ENCODE data around the gene PAK1IP1.
"Not testable (repeated sequence)": the region's sequence is repeated elsewhere in the genome, so short reads cannot be mapped to it uniquely, and the experiment has no call there.

The PAK1IP1 gene, protein sequence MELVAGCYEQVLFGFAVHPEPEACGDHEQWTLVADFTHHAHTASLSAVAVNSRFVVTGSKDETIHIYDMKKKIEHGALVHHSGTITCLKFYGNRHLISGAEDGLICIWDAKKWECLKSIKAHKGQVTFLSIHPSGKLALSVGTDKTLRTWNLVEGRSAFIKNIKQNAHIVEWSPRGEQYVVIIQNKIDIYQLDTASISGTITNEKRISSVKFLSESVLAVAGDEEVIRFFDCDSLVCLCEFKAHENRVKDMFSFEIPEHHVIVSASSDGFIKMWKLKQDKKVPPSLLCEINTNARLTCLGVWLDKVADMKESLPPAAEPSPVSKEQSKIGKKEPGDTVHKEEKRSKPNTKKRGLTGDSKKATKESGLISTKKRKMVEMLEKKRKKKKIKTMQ

DNA sequence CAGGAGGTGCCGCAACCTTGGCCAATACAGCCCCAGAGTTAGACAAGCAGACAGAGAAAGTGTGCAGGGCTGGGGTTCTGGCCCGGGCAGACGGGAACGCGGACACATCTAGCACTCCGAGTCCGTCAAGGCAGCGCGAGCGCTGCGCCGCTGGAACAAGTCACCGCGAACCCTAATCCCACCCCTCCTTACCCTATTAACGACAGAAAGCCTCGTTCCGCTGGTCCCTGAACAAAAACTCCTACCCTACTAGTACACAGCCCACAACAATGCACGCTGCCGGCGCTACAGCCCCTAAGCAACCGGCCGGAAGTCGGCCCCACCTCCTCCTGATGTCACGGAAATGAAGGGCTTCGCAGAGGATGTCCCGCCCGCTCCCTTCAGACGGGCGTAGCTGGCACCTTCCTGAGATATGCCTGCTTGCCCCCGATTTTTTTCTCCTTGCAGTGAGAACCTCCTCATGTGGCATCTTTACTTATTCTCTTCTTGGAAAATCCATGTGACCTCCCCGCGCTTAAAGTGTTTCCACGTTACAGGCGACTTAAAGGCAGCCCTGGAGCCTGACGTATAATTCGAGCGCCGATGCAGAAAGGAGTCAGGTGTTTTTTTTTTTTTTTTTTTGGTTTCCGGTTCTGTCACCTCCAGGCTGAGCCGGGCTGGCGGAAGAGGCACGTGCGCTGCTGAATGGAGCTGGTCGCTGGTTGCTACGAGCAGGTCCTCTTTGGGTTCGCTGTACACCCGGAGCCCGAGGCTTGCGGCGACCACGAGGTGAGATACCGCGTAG lies at the start of gene PAK1IP1, which contains the start of gene C6orf52:
Gene PAK1IP1, plus strand, starts transcription at position 671 of the 784 bp plus-strand sequence. Its CDS starts 14 bp downstream, at position 685.
Gene C6orf52, minus strand, starts transcription at position 315 of the 784 bp plus-strand sequence. CDS start 7,066 bp downstream, outside the sequence.
- peak; percentile 87 for DNase-seq (ENCODE audit: low read depth)

GRCh38 chr6:10655508-10656055 lies 39.2 kb upstream of the PAK1IP1 start:
- no peak for DNase-seq (ENCODE audit: low read depth)

DNA sequence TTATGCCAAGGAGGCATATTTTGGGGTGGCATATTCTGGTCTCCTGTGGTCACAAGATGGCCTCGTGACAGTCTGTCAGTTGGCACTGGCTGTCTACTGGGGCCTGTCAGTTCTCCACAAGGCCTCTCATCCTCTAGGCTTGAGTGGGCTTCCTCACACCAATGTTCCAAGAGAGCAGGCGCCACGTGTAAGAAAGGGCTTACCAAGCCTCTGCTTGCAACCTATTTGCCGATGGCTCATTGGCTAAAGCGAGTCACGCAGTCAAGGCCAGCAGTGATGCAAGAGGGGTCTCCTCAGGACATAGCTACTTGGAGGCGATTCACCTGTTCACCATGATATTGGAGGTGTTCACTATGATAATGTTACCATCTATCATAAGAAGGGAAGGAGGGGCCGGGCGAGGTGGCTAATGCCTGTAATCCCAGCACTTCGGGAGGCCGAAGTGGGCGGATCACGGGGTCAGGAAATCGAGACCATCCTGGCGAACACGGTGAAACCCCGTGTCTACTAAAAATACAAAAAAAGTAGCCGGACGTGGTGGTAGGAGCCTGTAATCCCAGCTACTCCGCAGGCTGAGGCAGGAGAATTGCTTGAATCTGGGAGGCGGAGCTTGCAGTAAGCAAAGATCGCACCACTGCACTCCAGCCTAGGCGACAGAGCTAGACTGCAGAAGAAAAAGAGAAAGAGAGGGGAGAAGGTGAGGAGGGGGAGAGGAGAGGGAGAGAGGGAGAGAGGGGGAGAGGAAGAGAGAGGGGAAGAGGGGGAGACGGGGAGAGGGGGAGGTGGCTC lies 35.7 kb upstream of the PAK1IP1 start:
- DNase-seq (ENCODE audit: low read depth), result no peak

DNA sequence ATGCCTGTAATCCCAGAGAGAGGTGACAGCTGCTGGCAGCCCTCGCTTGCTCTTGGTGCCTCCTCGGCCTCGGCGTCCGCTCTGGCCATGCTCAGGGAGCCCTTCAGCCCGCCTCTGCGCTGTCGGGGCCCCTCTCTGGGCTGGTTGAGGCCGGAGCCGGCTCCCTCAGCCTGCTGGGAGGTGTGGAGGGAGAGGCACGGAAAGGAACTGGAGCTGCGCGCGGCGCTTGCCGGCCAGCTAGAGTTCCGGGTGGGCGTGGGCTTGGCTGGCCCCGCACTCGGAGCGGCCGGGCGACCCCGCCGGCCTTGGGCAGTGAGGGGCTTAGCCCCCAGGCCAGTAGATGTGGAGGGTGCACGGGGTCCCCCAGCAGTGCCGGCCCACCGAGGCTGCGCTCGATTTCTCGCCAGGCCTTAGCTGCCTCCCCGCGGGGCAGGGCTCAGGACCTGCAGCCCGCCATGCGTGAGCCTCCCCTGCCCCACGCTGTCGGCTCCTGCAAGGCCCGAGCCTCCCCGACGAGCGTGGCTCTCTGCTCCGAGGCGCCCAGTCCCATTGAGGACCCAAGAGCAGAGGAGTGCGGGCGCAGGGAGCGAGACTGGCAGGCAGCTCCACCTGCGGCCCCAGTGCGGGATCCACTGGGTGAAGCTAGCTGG lies 34.9 kb upstream of the PAK1IP1 start:
- DNase-seq (ENCODE audit: low read depth), result no peak

GRCh38 chr6:10660431-10661191 lies 34.2 kb upstream of the PAK1IP1 start:
- DNase-seq (ENCODE audit: low read depth), result not testable (repeated sequence)

DNA sequence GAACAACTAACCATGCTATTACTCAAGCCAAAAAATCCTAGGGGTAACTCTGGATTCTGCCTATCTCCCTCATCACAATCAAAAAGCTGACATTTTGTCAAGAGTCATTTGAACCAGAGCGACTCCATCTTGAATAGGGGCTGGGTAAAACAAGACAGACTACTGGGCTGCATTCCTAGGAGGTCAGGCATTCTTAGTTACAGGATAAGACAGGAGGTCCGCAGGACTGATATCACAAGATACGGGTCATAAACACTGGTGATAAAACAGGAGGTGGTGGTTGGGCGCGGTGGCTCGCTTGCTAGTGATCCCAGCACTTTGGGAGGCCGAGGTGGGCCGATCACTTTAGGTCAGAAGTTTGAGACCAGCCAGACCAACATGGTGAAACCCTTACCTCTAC lies 32.6 kb upstream of the PAK1IP1 start:
- no peak for DNase-seq (ENCODE audit: low read depth)

GRCh38 chr6:10662742-10663141 lies 32.0 kb upstream of the PAK1IP1 start:
- no peak for DNase-seq (ENCODE audit: low read depth)

GRCh38 chr6:10665595-10665994 lies 29.2 kb upstream of the PAK1IP1 start:
- DNase-seq (ENCODE audit: low read depth), result not testable (repeated sequence)

- no peak for DNase-seq (ENCODE audit: low read depth)
Measured at GRCh38 chr6:10668126-10668917, 26.4 kb upstream of the PAK1IP1 start.

DNA sequence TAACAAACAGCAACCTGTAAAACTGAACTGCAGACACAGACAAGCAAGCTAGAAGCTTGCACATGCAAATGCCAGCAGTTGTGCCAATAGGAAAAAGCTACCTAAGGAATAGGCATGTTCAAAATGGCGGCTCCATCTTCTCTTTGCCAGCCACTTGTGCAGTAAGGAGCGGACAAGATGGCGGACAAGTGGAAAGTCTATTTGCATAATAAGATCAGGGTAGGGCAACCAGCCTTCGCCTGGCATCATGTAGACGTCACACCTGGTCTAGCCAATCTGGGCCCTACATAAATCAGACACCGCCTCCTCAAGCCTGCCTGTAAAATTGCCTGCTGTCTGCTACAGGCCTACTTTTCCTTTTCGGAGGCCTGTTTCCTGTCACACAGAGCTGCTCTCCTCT lies 18.4 kb upstream of the PAK1IP1 start:
- DNase-seq (ENCODE audit: low read depth), result no peak

GRCh38 chr6:10678456-10678855 lies 16.3 kb upstream of the PAK1IP1 start:
- DNase-seq (ENCODE audit: low read depth), result no peak

DNA sequence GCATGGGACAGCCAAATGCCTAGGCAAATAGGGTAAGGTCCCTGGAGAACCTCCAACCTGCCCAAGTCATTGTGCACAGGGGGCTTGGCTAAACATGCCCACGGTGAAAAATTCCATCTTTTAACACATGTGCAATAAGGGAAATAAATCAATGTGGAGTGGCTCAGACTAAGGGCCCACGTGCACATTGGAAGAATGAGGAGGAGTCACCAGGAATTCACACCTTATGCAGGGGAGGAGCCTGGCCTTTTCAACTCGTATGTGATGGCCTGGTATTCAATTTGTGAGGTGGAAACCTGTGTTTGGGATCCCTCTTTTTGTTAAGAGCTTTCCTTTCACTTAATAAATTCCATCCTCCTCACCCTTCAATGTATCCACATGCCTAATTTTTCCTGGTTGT lies 13.0 kb upstream of the PAK1IP1 start:
- DNase-seq (ENCODE audit: low read depth), result no peak

GRCh38 chr6:10682355-10682988 lies 12.3 kb upstream of the PAK1IP1 start:
- no peak for DNase-seq (ENCODE audit: low read depth)

- DNase-seq (ENCODE audit: low read depth), result no peak
Measured at GRCh38 chr6:10684618-10685017, 10.2 kb upstream of the PAK1IP1 start.

DNA sequence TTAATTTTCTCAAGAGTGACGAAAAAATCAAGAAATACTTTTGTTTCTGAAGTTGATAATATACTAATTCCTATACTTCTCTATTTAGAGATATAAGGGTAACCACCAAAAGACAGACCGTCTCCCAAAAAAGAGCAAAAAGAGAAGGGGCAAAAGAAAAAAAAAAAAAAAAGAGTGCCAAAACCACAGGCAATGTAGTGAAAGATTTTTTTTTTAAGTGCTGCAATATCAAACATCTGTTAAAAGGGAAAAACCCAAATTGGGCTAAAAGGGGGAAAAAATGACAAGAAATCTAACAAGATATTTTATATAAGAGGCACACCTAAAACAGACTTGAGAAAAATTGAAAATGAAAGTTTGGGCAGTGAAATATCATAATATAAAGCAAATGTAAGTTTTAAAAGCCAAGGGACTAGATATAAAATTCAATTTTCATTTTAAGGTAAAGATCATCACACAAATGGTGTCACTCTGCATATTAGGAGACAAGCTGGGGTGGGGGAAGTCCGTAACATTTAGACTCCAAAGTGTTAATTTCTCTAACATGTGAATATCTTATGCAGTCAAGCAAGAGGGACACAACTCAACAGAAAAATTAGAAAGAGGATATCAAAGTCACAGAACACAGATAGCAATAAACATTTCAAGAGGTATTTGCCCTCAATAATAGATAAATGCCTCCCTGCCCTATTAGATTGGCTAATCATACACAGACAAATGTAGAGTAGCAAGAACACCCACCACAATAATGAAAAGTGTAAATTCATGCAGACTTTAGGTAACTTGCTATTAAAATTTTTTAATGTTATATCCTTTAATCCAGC lies 9.5 kb upstream of the PAK1IP1 start:
- DNase-seq (ENCODE audit: low read depth), result no peak

- DNase-seq (ENCODE audit: low read depth), result no peak
Measured at GRCh38 chr6:10686901-10687300, 7.9 kb upstream of the PAK1IP1 start.

GRCh38 chr6:10687582-10687981 lies 7.2 kb upstream of the PAK1IP1 start:
- no peak for DNase-seq (ENCODE audit: low read depth)

DNA sequence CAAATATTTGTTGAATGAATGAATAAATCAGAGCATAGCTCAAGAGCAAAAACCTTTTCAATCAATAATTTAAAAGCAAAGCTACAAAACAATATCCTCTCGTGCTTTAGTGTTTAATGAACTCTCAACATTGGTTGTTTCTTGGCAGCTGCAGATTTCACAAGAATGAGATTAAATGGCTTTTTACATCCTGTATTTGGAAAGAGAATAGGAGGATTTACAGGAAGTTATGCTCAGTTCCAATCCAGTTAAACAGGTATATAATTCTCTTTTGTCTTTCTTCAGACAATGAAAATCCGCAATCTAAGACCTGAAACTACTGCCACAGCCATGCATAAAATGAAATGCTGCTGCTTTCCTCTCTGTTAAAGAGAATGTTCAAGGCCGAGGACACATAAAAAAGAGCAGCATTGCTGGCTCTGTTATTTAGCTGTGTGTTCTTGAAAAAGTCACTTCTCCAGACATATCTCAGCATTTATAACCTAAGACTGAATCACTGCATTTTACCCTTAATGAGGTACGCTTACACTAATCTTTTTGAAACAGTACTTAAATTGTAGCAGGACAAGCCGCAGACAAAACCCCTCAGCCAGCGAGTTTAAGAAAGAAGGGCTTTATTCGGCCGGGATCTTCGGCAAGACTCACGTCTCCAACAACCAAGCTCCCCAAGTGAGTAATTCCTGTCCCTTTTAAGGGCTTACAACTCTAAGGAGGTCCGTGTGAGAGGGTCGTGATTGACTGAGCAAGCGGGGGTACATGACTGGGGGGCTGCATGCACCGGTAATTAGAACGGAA lies 3.9 kb upstream of the PAK1IP1 start:
- no peak for DNase-seq (ENCODE audit: low read depth)

Data from activated T-cell treated with anti-CD3 and anti-CD28 coated beads for 48 hours (primary cell).